Measurements from ENCODE around the gene NPHP4.

GRCh38 chr1:5842679-5843078 lies 149.5 kb downstream of the NPHP4 start:
- TF ChIP-seq CTCF (conservative IDR thresholded peaks at IDR 0.05; ENCODE audit: low read depth, low read length) (no peak), EZH2 (IDR thresholded peaks at IDR 0.05; ENCODE audit: low read length, unreplicated experiment) (no peak)
